ENCODE results near the gene RAD51B. TPM values are rescaled to one million over a fixed set of nuclear protein-coding genes. Genes with fewer than 3 reads are reported as not detected.

The RAD51B gene
- total RNA-seq, 4 donors from 2014 or later: 8.9 to 30.3 (median 10.4) TPM

- TF ChIP-seq, protein P1, sequence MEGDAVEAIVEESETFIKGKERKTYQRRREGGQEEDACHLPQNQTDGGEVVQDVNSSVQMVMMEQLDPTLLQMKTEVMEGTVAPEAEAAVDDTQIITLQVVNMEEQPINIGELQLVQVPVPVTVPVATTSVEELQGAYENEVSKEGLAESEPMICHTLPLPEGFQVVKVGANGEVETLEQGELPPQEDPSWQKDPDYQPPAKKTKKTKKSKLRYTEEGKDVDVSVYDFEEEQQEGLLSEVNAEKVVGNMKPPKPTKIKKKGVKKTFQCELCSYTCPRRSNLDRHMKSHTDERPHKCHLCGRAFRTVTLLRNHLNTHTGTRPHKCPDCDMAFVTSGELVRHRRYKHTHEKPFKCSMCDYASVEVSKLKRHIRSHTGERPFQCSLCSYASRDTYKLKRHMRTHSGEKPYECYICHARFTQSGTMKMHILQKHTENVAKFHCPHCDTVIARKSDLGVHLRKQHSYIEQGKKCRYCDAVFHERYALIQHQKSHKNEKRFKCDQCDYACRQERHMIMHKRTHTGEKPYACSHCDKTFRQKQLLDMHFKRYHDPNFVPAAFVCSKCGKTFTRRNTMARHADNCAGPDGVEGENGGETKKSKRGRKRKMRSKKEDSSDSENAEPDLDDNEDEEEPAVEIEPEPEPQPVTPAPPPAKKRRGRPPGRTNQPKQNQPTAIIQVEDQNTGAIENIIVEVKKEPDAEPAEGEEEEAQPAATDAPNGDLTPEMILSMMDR (IDR thresholded peaks at IDR 0.05): no peak
- no peak for ATAC-seq (ENCODE audit: low FRiP score)
- no peak for DNase-seq (ENCODE audit: low spot score)
Observed at GRCh38 chr14:68124979-68125731, 305.6 kb downstream of the RAD51B start.

- TF ChIP-seq, protein P1 (IDR thresholded peaks at IDR 0.05): no peak
- no peak for DNase-seq (ENCODE audit: low spot score)
- no peak for ATAC-seq (ENCODE audit: low FRiP score)
Observed at GRCh38 chr14:68127166-68127565, 307.6 kb downstream of the RAD51B start.

DNA sequence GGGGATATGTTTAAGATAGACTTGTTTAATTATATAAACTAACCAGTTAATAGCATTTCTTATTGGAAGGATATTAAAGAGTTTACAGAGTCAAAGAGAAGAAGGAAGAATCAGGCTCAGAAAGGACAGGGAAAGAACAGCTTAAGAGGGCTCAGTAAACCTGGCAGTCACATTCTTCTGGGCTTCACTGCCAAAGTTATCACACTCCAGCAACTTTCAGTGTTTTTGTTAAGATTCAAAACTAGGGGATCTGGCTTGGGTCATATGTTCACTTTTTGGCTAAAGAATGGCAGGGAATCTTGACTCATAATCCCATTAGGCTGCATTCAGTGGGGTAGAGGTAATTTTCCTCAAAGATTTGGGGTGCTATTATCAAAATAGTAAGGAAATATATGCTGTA is 312.3 kb downstream of the RAD51B start:
- ATAC-seq (ENCODE audit: low FRiP score) (no peak), DNase-seq (ENCODE audit: low spot score) (no peak)
- TF ChIP-seq, protein P1 (IDR thresholded peaks at IDR 0.05): no peak

DNA sequence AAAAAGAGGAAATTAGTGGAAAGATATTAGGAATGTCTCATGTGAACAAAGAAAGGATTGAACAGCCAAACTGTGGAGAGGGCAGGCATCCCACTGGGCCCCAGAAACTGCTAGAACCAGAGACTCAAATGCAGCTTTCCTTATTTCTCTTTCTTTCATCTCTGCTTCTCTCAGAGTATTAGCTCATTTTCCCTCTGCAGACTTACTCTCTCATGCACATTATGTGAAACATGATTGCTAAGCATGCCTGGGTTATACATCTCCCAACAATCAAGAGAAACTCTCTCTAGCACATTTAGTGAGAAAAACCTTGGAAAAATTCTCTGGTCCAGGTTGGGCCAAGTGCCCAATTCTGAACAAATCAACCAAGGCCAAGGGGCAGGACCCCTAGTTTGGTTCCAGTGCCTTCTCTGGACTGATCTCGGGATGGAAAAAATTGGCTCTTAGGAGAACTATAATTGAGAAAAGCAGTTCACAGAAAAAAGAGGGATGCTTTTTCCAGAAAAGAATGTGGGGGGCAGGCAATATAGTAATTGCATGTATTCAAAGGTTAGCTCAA is 313.1 kb downstream of the RAD51B start:
- DNase-seq (ENCODE audit: low spot score) (no peak), ATAC-seq (ENCODE audit: low FRiP score) (no peak)
- TF ChIP-seq, protein P1 (IDR thresholded peaks at IDR 0.05): no peak

GRCh38 chr14:68133856-68134255 is 314.3 kb downstream of the RAD51B start:
- TF ChIP-seq, protein P1 (IDR thresholded peaks at IDR 0.05): no peak
- no peak for ATAC-seq (ENCODE audit: low FRiP score)
- no peak for DNase-seq (ENCODE audit: low spot score)

DNA sequence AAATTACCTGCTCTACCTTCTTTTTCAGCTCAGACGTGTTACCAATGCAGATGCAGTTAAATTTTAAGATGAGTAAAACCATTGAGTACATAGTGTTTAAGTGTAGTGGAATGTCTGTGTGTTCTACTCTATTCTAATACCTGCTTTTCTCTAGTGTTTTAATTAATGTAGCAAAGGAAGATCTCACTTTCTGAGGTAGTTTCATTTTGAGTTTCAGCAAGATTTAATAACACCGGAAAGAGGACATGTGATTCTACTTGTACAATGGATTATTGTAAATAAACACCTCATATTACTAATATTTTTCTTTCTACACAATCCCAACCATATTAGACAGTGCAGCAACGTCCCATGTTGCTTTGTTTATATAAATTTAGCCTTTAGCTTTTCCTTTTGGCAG is 315.4 kb downstream of the RAD51B start:
- ATAC-seq (ENCODE audit: low FRiP score): no peak
- TF ChIP-seq, protein P1 (IDR thresholded peaks at IDR 0.05): no peak
- DNase-seq (ENCODE audit: low spot score): no peak

GRCh38 chr14:68135566-68135965 is 316.0 kb downstream of the RAD51B start:
- ATAC-seq (ENCODE audit: low FRiP score) (no peak), DNase-seq (ENCODE audit: low spot score) (no peak)
- TF ChIP-seq, protein P1 (IDR thresholded peaks at IDR 0.05): no peak

Measured in omental fat pad (tissue), 4 donors.